ENCODE results near the gene SLC23A3.

The SLC23A3 gene

GRCh38 chr2:219161097-219161496 is 8.7 kb downstream of the SLC23A3 start:
- no peaks in the 10 kb centered on the region for H3K27me3 ChIP-seq (ENCODE audit: insufficient read depth, low read length)
- H3K9me2 ChIP-seq (ENCODE audit: low read depth, low read length), result no peaks in the 10 kb centered on the region
- TF ChIP-seq, protein P1, sequence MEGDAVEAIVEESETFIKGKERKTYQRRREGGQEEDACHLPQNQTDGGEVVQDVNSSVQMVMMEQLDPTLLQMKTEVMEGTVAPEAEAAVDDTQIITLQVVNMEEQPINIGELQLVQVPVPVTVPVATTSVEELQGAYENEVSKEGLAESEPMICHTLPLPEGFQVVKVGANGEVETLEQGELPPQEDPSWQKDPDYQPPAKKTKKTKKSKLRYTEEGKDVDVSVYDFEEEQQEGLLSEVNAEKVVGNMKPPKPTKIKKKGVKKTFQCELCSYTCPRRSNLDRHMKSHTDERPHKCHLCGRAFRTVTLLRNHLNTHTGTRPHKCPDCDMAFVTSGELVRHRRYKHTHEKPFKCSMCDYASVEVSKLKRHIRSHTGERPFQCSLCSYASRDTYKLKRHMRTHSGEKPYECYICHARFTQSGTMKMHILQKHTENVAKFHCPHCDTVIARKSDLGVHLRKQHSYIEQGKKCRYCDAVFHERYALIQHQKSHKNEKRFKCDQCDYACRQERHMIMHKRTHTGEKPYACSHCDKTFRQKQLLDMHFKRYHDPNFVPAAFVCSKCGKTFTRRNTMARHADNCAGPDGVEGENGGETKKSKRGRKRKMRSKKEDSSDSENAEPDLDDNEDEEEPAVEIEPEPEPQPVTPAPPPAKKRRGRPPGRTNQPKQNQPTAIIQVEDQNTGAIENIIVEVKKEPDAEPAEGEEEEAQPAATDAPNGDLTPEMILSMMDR (IDR thresholded peaks at IDR 0.05; ENCODE audit: low read length), result no peak
- TF ChIP-seq EZH2 (IDR thresholded peaks at IDR 0.05; ENCODE audit: borderline replicate concordance, low read length), result no peak
- peak overlapping the region; percentile 63 for H3K4me3 ChIP-seq (ENCODE audit: low read depth, low read length, poor library complexity, severe bottlenecking)
- H3F3A ChIP-seq (ENCODE audit: insufficient read depth, low read length), result 0 out of 2 replicates have a peak, but pooled peaks cover 4% of the 10 kb centered on the region
- peak overlapping the region; percentile 65; the same call in 1 of the 2 replicates for H3K9ac ChIP-seq (ENCODE audit: low read length)
- peak overlapping the region; percentile 89 for H3K4me2 ChIP-seq (ENCODE audit: low read length)
- no peak overlapping the region for H3K27ac ChIP-seq (ENCODE audit: low read depth, low read length, poor library complexity, severe bottlenecking)
- no peaks in the 10 kb centered on the region for H3K9me3 ChIP-seq (ENCODE audit: low read length)
- no peaks in the 10 kb centered on the region for H4K20me1 ChIP-seq (ENCODE audit: insufficient read depth, low read length)
- H2AFZ ChIP-seq (ENCODE audit: low read length), result no peak overlapping the region
- H3K4me1 ChIP-seq (ENCODE audit: insufficient read depth, low read length, severe bottlenecking), result peaks cover 13% of the 10 kb centered on the region
- H3K36me3 ChIP-seq (ENCODE audit: insufficient read depth, low read length), result 0 out of 2 replicates have a peak, but pooled peaks cover 4% of the 10 kb centered on the region
- no peaks in the 10 kb centered on the region for H3K79me2 ChIP-seq (ENCODE audit: insufficient read depth, low read length)

DNA sequence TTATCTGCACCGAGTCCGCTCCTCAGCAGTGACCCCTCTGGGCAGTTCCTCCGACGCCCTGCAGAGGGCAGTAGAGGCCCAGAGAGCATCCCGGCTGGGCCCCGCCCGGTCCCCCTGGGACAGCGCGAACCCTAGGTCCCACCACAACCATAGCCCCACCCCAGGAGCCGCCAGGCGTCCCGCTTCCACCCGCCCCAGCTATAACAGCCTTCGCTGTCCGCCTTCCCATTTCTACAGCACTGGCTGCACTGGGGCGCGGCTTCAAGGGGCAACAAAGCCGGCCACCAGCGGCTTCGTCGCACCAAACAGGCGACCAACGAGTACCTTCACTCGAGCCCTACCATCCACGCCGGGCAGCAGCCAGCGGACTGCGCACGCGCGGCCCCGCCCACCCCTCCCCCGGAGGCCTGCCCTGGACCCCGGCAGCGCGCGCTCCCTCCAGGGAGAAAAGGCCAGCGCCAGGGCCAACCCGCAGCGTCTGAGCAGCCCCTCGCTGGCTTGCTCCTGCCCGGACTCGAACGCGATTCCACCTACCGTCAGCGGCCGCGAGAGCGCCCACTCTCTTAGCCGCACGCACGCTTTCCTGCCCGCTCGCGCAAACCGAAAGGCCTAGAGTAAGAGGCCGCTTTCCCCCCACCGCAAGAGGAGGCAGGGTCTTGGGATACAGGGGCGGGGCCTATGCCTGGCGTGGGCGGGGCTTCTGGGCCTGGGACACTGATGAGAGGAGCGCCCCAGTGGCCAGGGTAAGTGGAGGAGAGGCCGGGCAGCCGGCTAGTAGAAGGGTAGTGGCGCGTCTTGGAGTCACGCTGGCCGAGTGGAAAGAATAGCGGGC is 9.4 kb downstream of the SLC23A3 start, which contains the start of gene NHEJ1:
NHEJ1 (minus strand) TSS at position 630 of the 832 bp plus-strand sequence. CDS start 2,453 bp downstream, outside the sequence.
- Histone ChIP-seq H3K4me2 (ENCODE audit: low read length) (peak within 1 kb of the TSS; percentile 89), H3K36me3 (ENCODE audit: insufficient read depth, low read length) (no peaks in the 10 kb centered on the region), H3K4me1 (ENCODE audit: insufficient read depth, low read length, severe bottlenecking) (peaks cover 13% of the 10 kb centered on the region), H3K4me3 (ENCODE audit: low read depth, low read length, poor library complexity, severe bottlenecking) (peak within 1 kb of the TSS; percentile 63), H3F3A (ENCODE audit: insufficient read depth, low read length) (0 out of 2 replicates have a peak, but pooled peaks cover 4% of the 10 kb centered on the region), H3K9me3 (ENCODE audit: low read length) (no peaks in the 10 kb centered on the region), H2AFZ (ENCODE audit: low read length) (peak within 1 kb of the TSS; percentile 86; the same call in 1 of the 2 replicates), H3K9me2 (ENCODE audit: low read depth, low read length) (no peaks in the 10 kb centered on the region), H3K27ac (ENCODE audit: low read depth, low read length, poor library complexity, severe bottlenecking) (peak within 1 kb of the TSS; percentile 32), H4K20me1 (ENCODE audit: insufficient read depth, low read length) (no peaks in the 10 kb centered on the region), H3K79me2 (ENCODE audit: insufficient read depth, low read length) (no peaks in the 10 kb centered on the region), H3K9ac (ENCODE audit: low read length) (peak within 1 kb of the TSS; percentile 65), H3K27me3 (ENCODE audit: insufficient read depth, low read length) (no peaks in the 10 kb centered on the region)
- TF ChIP-seq, protein P1 (IDR thresholded peaks at IDR 0.05; ENCODE audit: low read length), result peak; percentile 89
- TF ChIP-seq EZH2 (IDR thresholded peaks at IDR 0.05; ENCODE audit: borderline replicate concordance, low read length), result no peak

DNA sequence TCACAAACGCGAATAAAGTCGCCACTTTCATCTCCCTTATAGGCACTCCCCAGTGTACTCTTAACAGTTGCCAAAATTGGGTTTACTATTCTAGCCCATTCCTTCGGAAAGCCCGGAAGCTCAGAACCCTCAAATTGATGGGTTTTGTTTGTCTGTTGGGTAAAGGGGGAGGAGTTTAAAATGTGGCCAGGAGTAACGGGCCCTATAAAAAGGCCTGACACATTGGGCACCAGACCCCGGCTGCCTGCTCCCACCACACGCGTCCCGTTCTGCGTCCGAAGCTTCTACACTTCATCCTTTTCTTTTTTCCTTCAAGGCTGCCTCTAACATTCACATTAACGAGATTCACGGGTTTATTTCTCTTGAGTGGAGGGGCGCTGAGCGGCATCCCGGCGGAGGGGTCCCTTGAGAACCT is 10.1 kb downstream of the SLC23A3 start:
- Histone ChIP-seq H3K79me2 (ENCODE audit: insufficient read depth, low read length) (no peaks in the 10 kb centered on the region), H2AFZ (ENCODE audit: low read length) (peak overlapping the region; percentile 86; the same call in 1 of the 2 replicates), H3K4me3 (ENCODE audit: low read depth, low read length, poor library complexity, severe bottlenecking) (peak overlapping the region; percentile 63), H3K9ac (ENCODE audit: low read length) (peak overlapping the region; percentile 65), H3F3A (ENCODE audit: insufficient read depth, low read length) (0 out of 2 replicates have a peak, but pooled peaks cover 4% of the 10 kb centered on the region), H3K27ac (ENCODE audit: low read depth, low read length, poor library complexity, severe bottlenecking) (no peak overlapping the region), H3K36me3 (ENCODE audit: insufficient read depth, low read length) (no peaks in the 10 kb centered on the region), H4K20me1 (ENCODE audit: insufficient read depth, low read length) (no peaks in the 10 kb centered on the region), H3K27me3 (ENCODE audit: insufficient read depth, low read length) (no peaks in the 10 kb centered on the region), H3K9me2 (ENCODE audit: low read depth, low read length) (no peaks in the 10 kb centered on the region), H3K4me1 (ENCODE audit: insufficient read depth, low read length, severe bottlenecking) (peaks cover 13% of the 10 kb centered on the region), H3K9me3 (ENCODE audit: low read length) (no peaks in the 10 kb centered on the region), H3K4me2 (ENCODE audit: low read length) (peak overlapping the region; percentile 89)
- TF ChIP-seq EZH2 (IDR thresholded peaks at IDR 0.05; ENCODE audit: borderline replicate concordance, low read length), result no peak
- TF ChIP-seq, protein P1 (IDR thresholded peaks at IDR 0.05; ENCODE audit: low read length), result no peak
